GM18907 (cell line): ENCODE measurements around the gene UBAC2.
A peak's percentile ranks its signal among the peaks of the same experiment; 100 is the strongest.

Experiments used
- ATAC-seq: cut with Tn5 transposase; IDR thresholded peaks from one replicate; pipeline ENCODE4 v1.9.1; 2021; ENCODE audit warnings: mild to moderate bottlenecking, moderate library complexity; ENCODE audit not compliant: unreplicated experiment

Gene UBAC2

GRCh38 chr13:99266827-99267226 lies 66.2 kb downstream of the UBAC2 start:
- ATAC-seq = no peak

GRCh38 chr13:99267927-99268326 lies 67.3 kb downstream of the UBAC2 start:
- no peak for ATAC-seq

GRCh38 chr13:99268822-99269221 lies 68.2 kb downstream of the UBAC2 start:
- no peak for ATAC-seq

GRCh38 chr13:99269627-99270241 lies 69.1 kb downstream of the UBAC2 start:
- peak; percentile 81 for ATAC-seq

GRCh38 chr13:99270518-99270917 lies 69.9 kb downstream of the UBAC2 start:
- no peak for ATAC-seq

- ATAC-seq = no peak
These were observed 70.6 kb downstream of the UBAC2 start for GRCh38 chr13:99271249-99271648.

- ATAC-seq = no peak
These were observed 71.8 kb downstream of the UBAC2 start for GRCh38 chr13:99272481-99272880.

GRCh38 chr13:99273128-99273527 lies 72.5 kb downstream of the UBAC2 start:
- ATAC-seq = no peak

- ATAC-seq = no peak
These were observed 74.4 kb downstream of the UBAC2 start for GRCh38 chr13:99275093-99275469.

- no peak for ATAC-seq
These were observed 76.1 kb downstream of the UBAC2 start for GRCh38 chr13:99276706-99277105.

- no peak for ATAC-seq
These were observed 77.0 kb downstream of the UBAC2 start for GRCh38 chr13:99277629-99278028.

GRCh38 chr13:99278200-99278599 lies 77.5 kb downstream of the UBAC2 start:
- ATAC-seq = no peak

GRCh38 chr13:99278843-99279242 lies 78.2 kb downstream of the UBAC2 start:
- ATAC-seq = no peak

- ATAC-seq = no peak
These were observed 79.0 kb downstream of the UBAC2 start for GRCh38 chr13:99279637-99280036.

- no peak for ATAC-seq
These were observed 79.5 kb downstream of the UBAC2 start for GRCh38 chr13:99280166-99280565.

GRCh38 chr13:99281811-99282263 lies 81.2 kb downstream of the UBAC2 start:
- peak; percentile 76 for ATAC-seq

- peak; percentile 64 for ATAC-seq
These were observed 81.9 kb downstream of the UBAC2 start for GRCh38 chr13:99282264-99283231.

GRCh38 chr13:99285432-99286182 lies 85.0 kb downstream of the UBAC2 start:
- no peak for ATAC-seq

- peak; percentile 6 for ATAC-seq
These were observed 86.9 kb downstream of the UBAC2 start for GRCh38 chr13:99287551-99287950.

- peak; percentile 92 for ATAC-seq
These were observed 87.4 kb downstream of the UBAC2 start for GRCh38 chr13:99288089-99288488.

- ATAC-seq = no peak
These were observed 88.6 kb downstream of the UBAC2 start for GRCh38 chr13:99289271-99289670.
